ENCODE data around the gene VPS9D1. TPM values are rescaled to one million over a fixed set of nuclear protein-coding genes. Genes with fewer than 3 reads are reported as not detected.

VPS9D1 gene
- total and polyA plus RNA-seq, 2 experiments from 2014 or later, result 2.1 to 2.2 TPM

GRCh38 chr16:89744813-89745212 is 24.1 kb upstream of the VPS9D1 start (continued):
- TF ChIP-seq ETS1 (IDR thresholded peaks at IDR 0.05), result no peak
- no peak for TF ChIP-seq CTCF (conservative IDR thresholded peaks at IDR 0.05; ENCODE audit: low read depth in 2 of 2)
- no peak for TF ChIP-seq REST (IDR thresholded peaks at IDR 0.05; ENCODE audit: unreplicated experiment)

DNA sequence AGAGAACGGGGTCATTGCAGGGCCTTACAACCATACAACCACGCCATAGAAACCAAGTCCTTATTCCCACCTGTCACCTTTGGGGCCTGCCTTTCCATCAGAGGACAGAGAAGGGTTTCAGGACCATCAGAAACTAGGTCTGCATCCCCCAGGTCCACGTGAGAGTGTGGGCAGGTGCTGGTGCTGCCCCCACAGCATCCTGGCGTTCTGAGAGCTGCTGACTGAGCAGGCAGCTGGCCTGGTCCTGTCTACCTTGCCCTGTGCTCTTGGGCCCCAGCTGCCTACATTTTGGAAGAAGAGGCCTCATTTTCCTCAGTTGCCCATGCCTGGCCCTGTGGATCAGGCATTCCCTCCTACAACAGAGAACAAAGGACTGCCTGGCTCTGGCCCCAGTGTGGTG is 22.2 kb upstream of the VPS9D1 start:
- Mint-ChIP-seq H3K4me3 (no peak overlapping the region), H3K27ac (no peak overlapping the region), H3K27me3 (ENCODE audit: insufficient read depth, low read depth, poor library complexity) (peaks cover 7% of the 10 kb centered on the region), H3K36me3 (ENCODE audit: low read depth) (peaks cover 75% of the 10 kb centered on the region), H3K4me1 (no peaks in the 10 kb centered on the region), H3K9me3 (no peaks in the 10 kb centered on the region)
- ATAC-seq, result no peak
- peaks cover 33% of the 10 kb centered on the region; the same call in 1 of the 2 replicates for H3K36me3 ChIP-seq (ENCODE audit: insufficient read depth)
- no peak overlapping the region for H3K27ac ChIP-seq (ENCODE audit: low read depth)
- H3F3A ChIP-seq (replicated peaks; ENCODE audit: low read depth), result peaks cover 3% of the 10 kb centered on the region; the same call in 1 of the 2 replicates
- no peak overlapping the region for H3K4me3 ChIP-seq
- no peaks in the 10 kb centered on the region for H3K27me3 ChIP-seq (ENCODE audit: insufficient read depth)
- peaks cover 4% of the 10 kb centered on the region; the same call in 1 of the 2 replicates for H4K20me1 ChIP-seq (replicated peaks; ENCODE audit: insufficient read depth)
- H3K4me2 ChIP-seq, result no peak overlapping the region
- DNase-seq (ENCODE audit: low spot score), result no peak
- H3K4me1 ChIP-seq (ENCODE audit: insufficient read depth), result no peaks in the 10 kb centered on the region
- H3K9me2 ChIP-seq (ENCODE audit: insufficient read depth), result no peaks in the 10 kb centered on the region
- no peak overlapping the region for H2AFZ ChIP-seq
- H3K79me2 ChIP-seq (replicated peaks; ENCODE audit: insufficient read depth), result no peaks in the 10 kb centered on the region
- TF ChIP-seq REST (IDR thresholded peaks at IDR 0.05; ENCODE audit: unreplicated experiment), result no peak
- no peak for TF ChIP-seq ZNF331 (CRISPR knock-in tag; IDR thresholded peaks at IDR 0.05; ENCODE audit: low read depth)
- TF ChIP-seq CTCF (conservative IDR thresholded peaks at IDR 0.05; ENCODE audit: low read depth in 2 of 2), result no peak
- TF ChIP-seq EZH2phosphoT487 (IDR thresholded peaks at IDR 0.05; ENCODE audit: unreplicated experiment), result no peak
- TF ChIP-seq EZH2 (IDR thresholded peaks at IDR 0.05; ENCODE audit: low read depth, unreplicated experiment), result no peak
- no peak for TF ChIP-seq ETS1 (IDR thresholded peaks at IDR 0.05)
- TF ChIP-seq STAT1 (IDR thresholded peaks at IDR 0.05; ENCODE audit: unreplicated experiment), result no peak
- no peak for TF ChIP-seq ZNF114 (CRISPR knock-in tag; IDR thresholded peaks at IDR 0.05)
- no peak for TF ChIP-seq POLR2AphosphoS5 (IDR thresholded peaks at IDR 0.05; ENCODE audit: low read depth)

All from GM23338 (cell line).